Measurements from ENCODE around the gene MATN1.

The MATN1 gene

GRCh38 chr1:30751830-30752650, 28.7 kb upstream of the MATN1 start:
- H3K4me1 ChIP-seq (ENCODE audit: control insufficient read depth in 1 of 2, insufficient read depth in 1 of 2, low read depth in 1 of 2, low read length in 1 of 2), result peaks cover 95 to 100% of the 10 kb centered on the region in 2 experiments
- peaks cover 79% of the 10 kb centered on the region for H3K36me3 ChIP-seq
- peak overlapping the region in 1 of 2 experiments; percentile 95 for H3K4me3 ChIP-seq (ENCODE audit: low read depth in 1 of 2, low read length in 1 of 2)
- no peak for TF ChIP-seq CTCF (IDR thresholded peaks at IDR 0.05)
- H3K27me3 ChIP-seq, result no peaks in the 10 kb centered on the region
- H3K9me3 ChIP-seq, result no peaks in the 10 kb centered on the region
- peak overlapping the region; percentile 100 for H3K27ac ChIP-seq

GRCh38 chr1:30750731-30751291, 27.4 kb upstream of the MATN1 start:
- H3K4me1 ChIP-seq (ENCODE audit: control insufficient read depth in 1 of 2, insufficient read depth in 1 of 2, low read depth in 1 of 2, low read length in 1 of 2), result peaks cover 100% of the 10 kb centered on the region in 2 experiments

GRCh38 chr1:30749691-30750583, 26.6 kb upstream of the MATN1 start:
- Histone ChIP-seq H3K36me3 (peaks cover 87% of the 10 kb centered on the region), H3K4me3 (ENCODE audit: low read depth in 1 of 2, low read length in 1 of 2) (peak overlapping the region in 1 of 2 experiments; percentile 45), H3K9me3 (no peaks in the 10 kb centered on the region), H3K27ac (peak overlapping the region; percentile 100), H3K4me1 (ENCODE audit: control insufficient read depth in 1 of 2, insufficient read depth in 1 of 2, low read depth in 1 of 2, low read length in 1 of 2) (peaks cover 99 to 100% of the 10 kb centered on the region in 2 experiments), H3K27me3 (no peaks in the 10 kb centered on the region)
- no peak for TF ChIP-seq CTCF (IDR thresholded peaks at IDR 0.05)

More at GRCh38 chr1:30750731-30751291, 27.4 kb upstream of the MATN1 start:
- Histone ChIP-seq H3K9me3 (no peaks in the 10 kb centered on the region), H3K27me3 (no peaks in the 10 kb centered on the region), H3K36me3 (peaks cover 85% of the 10 kb centered on the region), H3K4me3 (ENCODE audit: low read depth in 1 of 2, low read length in 1 of 2) (peak overlapping the region; percentile 16 to 45), H3K27ac (peak overlapping the region; percentile 100)
- TF ChIP-seq CTCF (IDR thresholded peaks at IDR 0.05), result no peak

GRCh38 chr1:30748699-30749401, 25.5 kb upstream of the MATN1 start:
- Histone ChIP-seq H3K9me3 (no peaks in the 10 kb centered on the region), H3K4me1 (ENCODE audit: control insufficient read depth in 1 of 2, insufficient read depth in 1 of 2, low read depth in 1 of 2, low read length in 1 of 2) (peaks cover 99 to 100% of the 10 kb centered on the region in 2 experiments), H3K27ac (peak overlapping the region; percentile 100), H3K4me3 (ENCODE audit: low read depth in 1 of 2, low read length in 1 of 2) (peak overlapping the region; percentile 23 to 45), H3K36me3 (peaks cover 95% of the 10 kb centered on the region), H3K27me3 (no peaks in the 10 kb centered on the region)
- no peak for TF ChIP-seq CTCF (IDR thresholded peaks at IDR 0.05)
